RWPE1 (cell line): ENCODE measurements around the gene SMNDC1.

Experiments used
- CTCF ChIA-PET: fragments of 350-600 bp; sonication (Branson Sonifier 250); formaldehyde crosslinking; extraction: SDS; loops from one replicate; lab custom pipeline; 2021; lab: Yijun Ruan, JAX
- POLR2A ChIA-PET: fragments of 400-600 bp; formaldehyde crosslinking; extraction: SDS; loops from one replicate; lab custom pipeline; 2020; ENCODE audit warnings: antibody characterized with exemption; ENCODE audit not compliant: low non-redundant PET; lab: Yijun Ruan, JAX
- DNase-seq: peaks from one replicate; pipeline ENCODE4 v3.0.0; 2012; ENCODE audit warnings: low spot score
- H3K27ac ChIP-seq: fragments of 450-650 bp; 2 replicates; pipeline ENCODE4 v1.5.1; 2017
- TF ChIP-seq, protein P1 (sequence below): fragments of 450-650 bp; conservative IDR thresholded peaks from 2 replicates; pipeline ENCODE4 v1.5.1; 2017; ENCODE audit warnings: low read depth, mild to moderate bottlenecking

Gene SMNDC1

GRCh38 chr10:110241407-110241806, 63.3 kb downstream of the SMNDC1 start:
- CTCF ChIA-PET: interaction anchor here (0.6 to 1.4 kb wide), 3 partner anchors 65 to 103 kb away, joined by 3 read pairs; no protein-coding TSS in a partner anchor
- no peak for DNase-seq
- TF ChIP-seq, protein P1, sequence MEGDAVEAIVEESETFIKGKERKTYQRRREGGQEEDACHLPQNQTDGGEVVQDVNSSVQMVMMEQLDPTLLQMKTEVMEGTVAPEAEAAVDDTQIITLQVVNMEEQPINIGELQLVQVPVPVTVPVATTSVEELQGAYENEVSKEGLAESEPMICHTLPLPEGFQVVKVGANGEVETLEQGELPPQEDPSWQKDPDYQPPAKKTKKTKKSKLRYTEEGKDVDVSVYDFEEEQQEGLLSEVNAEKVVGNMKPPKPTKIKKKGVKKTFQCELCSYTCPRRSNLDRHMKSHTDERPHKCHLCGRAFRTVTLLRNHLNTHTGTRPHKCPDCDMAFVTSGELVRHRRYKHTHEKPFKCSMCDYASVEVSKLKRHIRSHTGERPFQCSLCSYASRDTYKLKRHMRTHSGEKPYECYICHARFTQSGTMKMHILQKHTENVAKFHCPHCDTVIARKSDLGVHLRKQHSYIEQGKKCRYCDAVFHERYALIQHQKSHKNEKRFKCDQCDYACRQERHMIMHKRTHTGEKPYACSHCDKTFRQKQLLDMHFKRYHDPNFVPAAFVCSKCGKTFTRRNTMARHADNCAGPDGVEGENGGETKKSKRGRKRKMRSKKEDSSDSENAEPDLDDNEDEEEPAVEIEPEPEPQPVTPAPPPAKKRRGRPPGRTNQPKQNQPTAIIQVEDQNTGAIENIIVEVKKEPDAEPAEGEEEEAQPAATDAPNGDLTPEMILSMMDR: no peak
- POLR2A ChIA-PET: no interaction called here
- H3K27ac ChIP-seq: no peak overlapping the region
